ENCODE measurements around the gene PATE4.

Gene PATE4

DNA sequence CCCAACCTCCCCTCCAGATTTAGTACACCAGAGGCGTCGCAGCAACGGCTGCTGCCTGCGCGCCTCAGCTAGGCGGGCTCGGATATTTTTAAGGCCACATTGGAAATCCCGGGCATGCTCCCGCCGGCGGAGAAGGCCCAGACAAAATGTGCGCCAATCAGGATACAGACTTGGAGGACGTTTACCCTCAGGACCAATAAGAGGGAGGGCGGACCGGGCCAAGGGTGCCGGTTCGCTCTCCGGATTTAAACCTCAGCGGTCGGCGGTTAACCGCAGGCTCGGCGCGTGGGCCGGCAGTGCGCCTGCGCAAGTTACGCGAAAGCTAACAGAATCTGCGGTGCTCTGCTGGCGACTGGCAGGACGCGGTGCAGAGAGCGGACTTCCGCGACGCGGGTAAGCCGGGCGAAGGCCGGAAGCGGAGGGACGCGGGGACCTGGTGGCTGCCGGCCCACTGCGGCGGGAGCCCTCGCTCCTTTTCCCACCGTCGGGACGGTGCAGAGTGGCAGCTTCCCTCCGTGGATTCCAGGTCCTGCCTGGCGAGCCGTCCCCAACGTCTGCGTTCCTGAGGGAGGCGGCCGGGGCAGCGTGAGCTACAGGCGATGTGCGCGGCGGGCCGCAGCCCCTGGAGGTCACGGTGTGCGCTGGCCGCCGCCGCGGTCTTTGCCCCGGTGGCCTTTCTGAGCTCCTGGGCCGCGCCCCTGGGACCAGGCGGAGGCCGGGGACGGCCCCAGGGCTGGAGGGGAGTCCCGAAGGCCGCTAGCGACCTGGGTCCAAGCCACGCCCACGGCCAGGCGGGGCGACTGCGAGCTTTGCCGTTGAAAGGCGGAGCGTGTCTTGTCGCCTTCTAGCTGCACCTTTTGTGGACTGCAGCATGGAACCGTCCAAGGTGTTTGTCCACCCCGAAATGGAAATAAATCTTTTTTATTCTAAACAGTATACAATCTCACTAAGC lies 54.5 kb downstream of the PATE4 start, which contains the start of gene HYLS1:
Gene HYLS1, plus strand, starts transcription at position 296 of the 952 bp plus-strand sequence. CDS start 11,701 bp downstream, outside the sequence.
- DNase-seq = peak; percentile 100
